Dendritic cell treated with granulocyte-macrophage colony-stimulating factor and Interleukin-4, amounts not matched to agents 40 ng/mL and 50 ng/mL, for 4 days (primary cell): Measurements from ENCODE around the gene MACROD2.

Experiments
- H3K27ac Mint-ChIP-seq: one replicate; pipeline ENCODE4 v1.8.0; 2022; ENCODE audit warnings: mild to moderate bottlenecking, mixed read lengths
- H3K27me3 Mint-ChIP-seq: one replicate; pipeline ENCODE4 v1.8.0; 2022; ENCODE audit warnings: mild to moderate bottlenecking, mixed read lengths
- H3K36me3 Mint-ChIP-seq: one replicate; pipeline ENCODE4 v1.8.0; 2022; ENCODE audit warnings: low read depth, mixed read lengths
- H3K4me1 Mint-ChIP-seq: one replicate; pipeline ENCODE4 v1.8.0; 2022; ENCODE audit warnings: low read depth, mixed read lengths
- H3K4me3 Mint-ChIP-seq: one replicate; pipeline ENCODE4 v1.8.0; 2022; ENCODE audit warnings: mild to moderate bottlenecking, moderate library complexity, mixed read lengths
- H3K9me3 Mint-ChIP-seq: one replicate; pipeline ENCODE4 v1.8.0; 2022; ENCODE audit warnings: mixed read lengths
- intact Hi-C: fragments of 100-400 bp; cut with micrococcal nuclease; formaldehyde crosslinking; loops from one replicate; pipeline ENCODE4 v1.15.0; 2022

The MACROD2 gene

DNA sequence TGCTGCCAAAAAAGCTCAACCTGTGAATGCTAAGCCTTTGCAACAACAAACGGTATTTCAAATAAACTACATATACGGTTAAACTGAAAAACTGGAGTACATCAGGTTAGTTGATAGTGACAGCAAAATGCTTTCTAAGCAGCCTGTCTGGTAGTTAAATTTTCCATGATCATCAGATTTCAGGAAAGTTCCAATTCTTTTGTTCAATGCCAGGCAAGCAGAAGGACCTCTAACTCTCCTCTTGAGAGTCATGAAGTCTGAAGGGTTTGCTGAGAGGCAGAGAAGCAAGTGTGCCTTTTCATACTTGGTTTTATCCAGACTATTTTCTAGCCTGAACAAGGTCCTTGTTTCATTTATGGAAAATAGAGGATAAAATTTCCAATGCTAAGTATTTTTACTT is 337.6 kb downstream of the MACROD2 start:
- Mint-ChIP-seq H3K27ac (no peak overlapping the region), H3K4me1 (no peaks in the 10 kb centered on the region), H3K4me3 (no peak overlapping the region), H3K27me3 (no peaks in the 10 kb centered on the region), H3K9me3 (no peaks in the 10 kb centered on the region), H3K36me3 (no peaks in the 10 kb centered on the region)
- intact Hi-C loops: no loop called here

DNA sequence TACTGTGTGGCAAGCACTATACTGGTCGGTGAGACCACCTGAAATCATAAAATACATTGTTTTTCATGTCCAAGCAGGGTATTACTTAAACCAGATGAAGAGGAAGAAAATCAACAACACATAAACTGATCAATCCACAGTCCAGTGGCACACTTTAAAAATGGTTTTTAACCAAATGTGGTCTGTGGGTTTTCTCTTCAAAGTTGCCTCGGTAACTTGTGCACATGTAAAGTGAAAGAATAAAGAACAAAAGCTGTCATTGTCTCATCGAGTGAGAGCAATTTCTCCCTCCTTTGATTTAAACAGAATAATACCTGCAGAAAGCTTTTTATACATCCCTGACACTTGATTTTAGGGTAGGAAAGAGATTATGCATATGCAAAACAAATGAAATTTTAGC is 338.4 kb downstream of the MACROD2 start:
- Mint-ChIP-seq H3K36me3 (no peaks in the 10 kb centered on the region), H3K4me3 (no peak overlapping the region), H3K4me1 (no peaks in the 10 kb centered on the region), H3K27ac (no peak overlapping the region), H3K9me3 (no peaks in the 10 kb centered on the region), H3K27me3 (no peaks in the 10 kb centered on the region)
- intact Hi-C loops: no loop called here

GRCh38 chr20:14334306-14334930 is 339.1 kb downstream of the MACROD2 start:
- intact Hi-C loops: no loop called here
- Mint-ChIP-seq H3K27ac (no peak overlapping the region), H3K36me3 (no peaks in the 10 kb centered on the region), H3K27me3 (no peaks in the 10 kb centered on the region), H3K4me3 (no peak overlapping the region), H3K9me3 (no peaks in the 10 kb centered on the region), H3K4me1 (no peaks in the 10 kb centered on the region)

DNA sequence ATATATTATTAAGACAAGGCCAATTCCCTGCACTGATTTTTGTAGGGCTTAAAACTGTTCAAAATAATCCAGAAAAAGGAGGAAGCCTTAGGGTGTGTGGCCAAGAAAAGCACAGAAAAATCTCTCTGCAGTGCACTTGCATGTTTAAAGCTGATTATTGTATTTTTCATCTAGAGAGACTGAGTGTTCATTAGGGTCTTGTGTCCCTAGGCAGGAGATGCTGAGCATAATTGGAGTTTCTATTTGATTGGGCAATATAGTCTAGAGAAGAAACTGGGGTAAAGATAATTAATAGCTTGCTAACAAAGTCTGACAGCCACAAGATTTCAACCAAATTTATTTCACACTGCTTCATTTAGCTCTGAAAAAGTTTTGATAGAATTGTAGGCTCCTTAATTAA is 339.7 kb downstream of the MACROD2 start:
- Mint-ChIP-seq H3K4me1 (no peaks in the 10 kb centered on the region), H3K4me3 (no peak overlapping the region), H3K27me3 (no peaks in the 10 kb centered on the region), H3K36me3 (no peaks in the 10 kb centered on the region), H3K27ac (no peak overlapping the region), H3K9me3 (no peaks in the 10 kb centered on the region)
- intact Hi-C loops: no loop called here

- no peaks in the 10 kb centered on the region for H3K27me3 Mint-ChIP-seq
- no peak overlapping the region for H3K27ac Mint-ChIP-seq
- H3K4me3 Mint-ChIP-seq: no peak overlapping the region
- H3K36me3 Mint-ChIP-seq: no peaks in the 10 kb centered on the region
- no peaks in the 10 kb centered on the region for H3K9me3 Mint-ChIP-seq
- intact Hi-C loops: no loop called here
- H3K4me1 Mint-ChIP-seq: no peaks in the 10 kb centered on the region
Observed at GRCh38 chr20:14336686-14337085, 341.4 kb downstream of the MACROD2 start.

- Mint-ChIP-seq H3K4me1 (no peaks in the 10 kb centered on the region), H3K27me3 (no peaks in the 10 kb centered on the region), H3K27ac (no peak within 1 kb of the TSS), H3K36me3 (no peaks in the 10 kb centered on the region), H3K4me3 (no peak within 1 kb of the TSS), H3K9me3 (no peaks in the 10 kb centered on the region)
- intact Hi-C loops: no loop called here
Observed at GRCh38 chr20:14337400-14338171, 342.3 kb downstream of the MACROD2 start, which contains the start of gene FLRT3. Gene FLRT3 (minus strand): TSS chr20:14337612. CDS start chr20:14327506, 10,106 bp downstream.

DNA sequence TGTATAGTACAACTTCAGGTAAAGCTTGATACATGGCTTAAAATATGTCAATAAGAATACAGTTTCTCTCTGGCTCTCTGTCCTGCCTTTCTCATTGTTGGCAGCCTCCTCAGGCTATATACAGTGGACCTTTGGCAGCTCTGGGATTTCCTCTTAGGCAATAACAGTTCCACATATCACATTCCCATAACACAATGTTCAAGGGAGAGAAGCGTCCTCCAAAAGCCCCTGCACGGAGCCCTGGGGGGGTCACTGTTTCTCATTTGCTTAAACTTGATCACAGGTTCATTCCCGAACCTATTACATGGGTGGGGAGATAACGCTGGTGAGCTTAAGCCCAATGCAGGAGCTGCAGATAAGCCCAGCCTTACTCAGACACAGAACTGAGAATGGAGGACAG is 346.5 kb downstream of the MACROD2 start:
- Mint-ChIP-seq H3K36me3 (no peaks in the 10 kb centered on the region), H3K4me3 (no peak overlapping the region)

GRCh38 chr20:14342918-14343317 is 347.6 kb downstream of the MACROD2 start:
- H3K27me3 Mint-ChIP-seq: no peaks in the 10 kb centered on the region
- H3K36me3 Mint-ChIP-seq: no peaks in the 10 kb centered on the region
- intact Hi-C loops: no loop called here
- no peak overlapping the region for H3K4me3 Mint-ChIP-seq
- H3K27ac Mint-ChIP-seq: no peak overlapping the region
- no peaks in the 10 kb centered on the region for H3K4me1 Mint-ChIP-seq
- no peaks in the 10 kb centered on the region for H3K9me3 Mint-ChIP-seq

More for the DNA sequence above, 346.5 kb downstream of the MACROD2 start:
- Mint-ChIP-seq H3K27ac (no peak overlapping the region), H3K9me3 (no peaks in the 10 kb centered on the region), H3K27me3 (no peaks in the 10 kb centered on the region), H3K4me1 (no peaks in the 10 kb centered on the region)
- intact Hi-C loops: no loop called here

- no peaks in the 10 kb centered on the region for H3K36me3 Mint-ChIP-seq
- intact Hi-C loops: no loop called here
- no peaks in the 10 kb centered on the region for H3K27me3 Mint-ChIP-seq
- H3K4me3 Mint-ChIP-seq: no peak overlapping the region
- H3K9me3 Mint-ChIP-seq: no peaks in the 10 kb centered on the region
- no peak overlapping the region for H3K27ac Mint-ChIP-seq
- H3K4me1 Mint-ChIP-seq: no peaks in the 10 kb centered on the region
Observed at GRCh38 chr20:14343491-14344065, 348.3 kb downstream of the MACROD2 start.

GRCh38 chr20:14344746-14345145 is 349.4 kb downstream of the MACROD2 start:
- Mint-ChIP-seq H3K4me3 (no peak overlapping the region), H3K4me1 (no peaks in the 10 kb centered on the region), H3K27ac (no peak overlapping the region), H3K9me3 (no peaks in the 10 kb centered on the region), H3K27me3 (no peaks in the 10 kb centered on the region), H3K36me3 (no peaks in the 10 kb centered on the region)
- intact Hi-C loops: no loop called here

DNA sequence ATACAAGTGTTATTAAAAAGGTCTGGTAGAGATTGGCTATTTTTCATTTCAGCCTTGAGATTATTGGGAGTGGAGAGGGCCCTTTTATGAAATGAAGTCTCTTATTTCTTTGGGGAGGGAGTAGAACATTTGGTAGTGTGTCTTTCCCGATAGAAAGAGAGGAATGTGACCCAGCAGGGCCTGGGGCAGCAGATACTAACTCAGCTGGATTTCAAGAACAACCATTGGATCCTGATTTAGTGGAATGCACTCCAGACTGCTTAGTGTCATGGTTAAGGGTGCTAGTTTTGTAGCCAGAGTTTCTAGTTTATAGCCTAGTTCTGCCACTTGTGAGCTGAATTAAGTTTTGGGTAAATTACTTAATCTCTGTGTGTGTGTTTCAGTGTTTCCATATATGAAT is 360.5 kb downstream of the MACROD2 start:
- Mint-ChIP-seq H3K27me3 (no peaks in the 10 kb centered on the region), H3K4me1 (no peaks in the 10 kb centered on the region), H3K36me3 (no peaks in the 10 kb centered on the region), H3K4me3 (no peak overlapping the region), H3K9me3 (peaks cover 13% of the 10 kb centered on the region), H3K27ac (no peak overlapping the region)
- intact Hi-C loops: no loop called here

DNA sequence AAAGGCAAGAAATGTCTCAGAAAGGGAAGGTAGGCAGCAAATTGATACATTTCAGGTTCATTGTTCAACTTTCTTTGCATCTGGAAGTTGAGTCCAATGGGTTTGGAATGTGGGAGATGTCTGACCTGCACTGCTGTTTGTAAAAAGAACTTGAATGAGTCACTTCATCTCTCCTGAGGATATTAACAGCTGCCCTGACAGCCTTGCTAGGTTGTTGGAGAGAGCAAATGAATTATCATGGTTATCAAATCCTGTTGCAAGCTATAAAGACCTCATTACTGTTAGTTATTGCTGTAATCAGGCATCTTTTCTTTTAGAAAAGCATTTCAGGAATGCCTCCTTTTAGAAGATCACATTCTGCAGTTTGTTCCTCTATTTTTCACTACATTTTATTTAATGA is 365.1 kb downstream of the MACROD2 start:
- Mint-ChIP-seq H3K4me1 (no peaks in the 10 kb centered on the region), H3K36me3 (no peaks in the 10 kb centered on the region), H3K9me3 (peaks cover 20% of the 10 kb centered on the region), H3K27me3 (no peaks in the 10 kb centered on the region), H3K4me3 (no peak overlapping the region), H3K27ac (no peak overlapping the region)
- intact Hi-C loops: no loop called here

- peaks cover 20% of the 10 kb centered on the region for H3K9me3 Mint-ChIP-seq
Observed at GRCh38 chr20:14361509-14362345, 366.4 kb downstream of the MACROD2 start.

DNA sequence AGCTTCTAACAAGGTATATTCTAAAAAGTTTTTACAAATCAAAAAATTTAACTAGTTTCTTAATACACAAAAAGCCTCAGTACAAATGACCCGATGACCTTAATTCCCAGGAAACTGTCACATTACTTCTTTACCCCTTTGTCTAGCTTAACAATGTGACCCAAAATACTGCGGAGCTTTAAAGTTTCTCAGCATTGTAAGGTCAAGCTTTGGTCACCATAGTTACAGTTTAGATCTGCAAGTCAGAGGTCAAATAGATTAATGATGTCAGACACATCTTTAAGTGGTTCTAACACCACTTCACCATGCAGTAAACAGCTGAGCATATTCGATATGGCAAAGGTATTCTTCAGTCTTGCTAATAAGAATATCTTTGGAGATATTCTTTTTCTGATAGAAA is 378.9 kb downstream of the MACROD2 start:
- no peaks in the 10 kb centered on the region for H3K4me1 Mint-ChIP-seq
- H3K9me3 Mint-ChIP-seq: peaks cover 8% of the 10 kb centered on the region
- no peaks in the 10 kb centered on the region for H3K27me3 Mint-ChIP-seq
- intact Hi-C loops: no loop called here
- no peak overlapping the region for H3K4me3 Mint-ChIP-seq
- no peak overlapping the region for H3K27ac Mint-ChIP-seq
- no peaks in the 10 kb centered on the region for H3K36me3 Mint-ChIP-seq

More at GRCh38 chr20:14361509-14362345, 366.4 kb downstream of the MACROD2 start:
- no peak overlapping the region for H3K27ac Mint-ChIP-seq
- no peaks in the 10 kb centered on the region for H3K36me3 Mint-ChIP-seq
- no peak overlapping the region for H3K4me3 Mint-ChIP-seq
- no peaks in the 10 kb centered on the region for H3K4me1 Mint-ChIP-seq
- no peaks in the 10 kb centered on the region for H3K27me3 Mint-ChIP-seq
- intact Hi-C loops: no loop called here
